GM13977 (cell line): ENCODE measurements around the gene SNAPC2.

Experiments used
- DNase-seq: peaks from one replicate; pipeline ENCODE4 v3.0.0; 2012; ENCODE audit warnings: low spot score
- CTCF ChIP-seq: IDR thresholded peaks from 2 replicates; pipeline ENCODE4 v1.5.1; 2012; ENCODE audit warnings: mild to moderate bottlenecking, control low read depth; ENCODE audit not compliant: insufficient read depth; ENCODE audit errors: extremely low read depth, missing control alignments
- in situ Hi-C: fragments of 300-500 bp; cut with MboI; formaldehyde crosslinking; loops from one replicate; pipeline ENCODE4 v1.12.0; 2022; ENCODE audit warnings: low sequenced_read_pairs, low pct_unique_long_range_greater_than_20kb, mixed read lengths, inconsistent platforms; ENCODE audit not compliant: unreplicated experiment

The SNAPC2 gene

DNA sequence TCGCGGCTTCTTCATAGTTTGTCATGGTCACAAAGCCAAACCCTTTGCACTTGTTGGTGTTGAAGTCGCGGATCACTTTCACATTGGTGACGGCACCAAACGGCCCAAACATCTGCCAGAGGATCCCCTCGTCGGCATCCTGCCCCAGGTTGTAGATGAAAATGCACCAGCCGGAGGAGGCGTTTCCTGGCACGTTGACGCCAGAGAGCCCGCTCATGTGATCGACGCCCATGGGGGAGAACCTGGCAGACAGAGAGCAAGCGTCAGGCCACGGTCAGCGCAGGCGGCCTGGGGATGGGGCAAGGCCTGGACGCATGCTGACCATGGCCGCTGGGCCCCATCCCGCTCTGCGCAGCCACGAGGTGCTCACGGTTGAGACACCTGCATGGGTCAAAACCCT, 43.4 kb downstream of the SNAPC2 start:
- DNase-seq: no peak
- in situ Hi-C loops: no loop called here
- no peak for TF ChIP-seq CTCF

DNA sequence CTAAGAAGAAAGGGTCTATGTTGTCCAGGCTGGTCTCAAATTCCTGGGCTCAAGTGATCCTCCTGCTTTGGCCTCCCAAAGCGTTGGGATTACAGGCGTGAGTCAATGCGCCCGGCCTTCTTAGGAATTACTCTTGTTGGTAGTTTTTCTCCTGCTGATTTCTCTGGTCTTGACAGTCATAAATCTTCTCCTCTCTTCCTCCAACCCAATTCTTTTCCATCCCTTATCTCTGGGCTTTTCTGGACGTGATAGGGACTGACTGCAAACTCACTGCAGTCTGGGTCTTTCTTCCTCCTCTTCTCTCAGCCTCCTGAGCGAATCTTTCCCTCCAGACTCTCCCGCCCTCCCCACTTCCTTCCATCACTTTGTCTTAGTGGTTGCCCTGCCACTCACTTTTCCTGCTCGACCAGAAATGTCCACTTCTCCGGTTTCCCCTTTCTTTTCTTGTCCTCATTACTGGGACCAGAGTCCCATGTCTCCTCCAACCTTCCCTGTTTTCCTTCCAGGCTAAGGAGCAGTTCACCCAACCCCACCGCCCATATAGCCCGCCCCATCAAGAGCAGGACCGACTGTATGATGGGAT, 45.2 kb downstream of the SNAPC2 start:
- no peak for DNase-seq
- in situ Hi-C loops: no loop called here
- no peak for TF ChIP-seq CTCF

- no peak for TF ChIP-seq CTCF
- in situ Hi-C loops: no loop called here
- DNase-seq: no peak
Observed at GRCh38 chr19:7965921-7966665, 46.0 kb downstream of the SNAPC2 start.

DNA sequence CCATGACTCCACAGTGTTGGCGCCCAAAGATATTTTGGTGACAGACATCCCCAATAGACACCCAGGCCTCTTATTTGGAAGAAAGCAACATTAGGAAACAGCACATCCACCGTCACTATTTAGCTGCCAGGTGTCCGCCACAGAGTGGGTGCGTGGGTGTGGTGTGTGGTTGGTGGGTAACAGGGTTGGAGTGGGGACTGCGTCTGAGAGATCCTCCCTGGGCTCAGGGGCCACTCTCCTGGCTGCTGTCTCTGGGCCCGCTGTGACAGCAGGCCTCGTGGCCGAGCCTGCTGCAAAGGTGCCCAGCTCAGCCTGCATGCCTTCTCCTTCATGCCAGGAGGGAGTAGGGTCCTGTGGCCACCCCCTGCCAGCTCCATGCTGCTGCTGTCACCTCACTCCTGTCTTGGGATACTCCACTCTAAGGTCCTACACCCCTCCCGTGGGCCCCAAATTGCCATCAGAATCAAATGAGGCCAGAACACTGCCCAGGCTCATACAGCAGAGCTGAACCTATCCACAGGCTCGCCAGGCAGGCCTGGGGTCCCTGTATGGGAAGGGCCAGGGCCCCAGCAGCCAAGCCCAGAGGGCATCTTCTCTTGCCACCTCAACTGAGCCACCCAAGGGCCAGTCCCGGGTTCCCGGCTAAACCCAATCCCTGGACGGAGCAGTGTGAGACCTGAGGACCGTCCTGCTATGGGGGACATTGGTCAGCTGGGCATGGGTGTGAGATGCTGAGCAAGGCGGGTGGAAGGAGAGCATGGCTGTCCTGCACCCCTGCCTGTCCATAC, 48.1 kb downstream of the SNAPC2 start:
- in situ Hi-C loops: no loop called here
- no peak for TF ChIP-seq CTCF
- DNase-seq: no peak

- TF ChIP-seq CTCF: no peak
- no peak for DNase-seq
- in situ Hi-C loops: no loop called here
Observed at GRCh38 chr19:7968796-7969554, 48.8 kb downstream of the SNAPC2 start.

DNA sequence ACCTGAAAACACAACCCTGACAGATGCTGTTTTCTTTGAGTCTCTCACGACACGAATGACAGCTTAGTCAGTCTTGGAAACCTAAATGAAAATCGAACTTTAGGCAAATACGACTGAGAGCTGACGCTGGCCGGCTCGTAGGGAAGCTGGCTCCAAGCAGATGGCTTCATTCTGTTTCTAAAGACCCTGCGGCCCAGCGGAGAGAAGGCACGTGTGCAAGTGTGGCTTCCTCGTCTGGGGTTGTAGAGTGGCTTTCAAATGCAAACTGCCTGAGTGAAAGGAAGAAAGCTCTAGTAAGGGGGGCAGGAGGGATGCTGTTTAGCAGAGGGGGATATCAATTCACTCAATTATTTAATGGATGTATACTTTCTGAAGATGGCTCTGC, 49.4 kb downstream of the SNAPC2 start:
- in situ Hi-C loops: no loop called here
- TF ChIP-seq CTCF: no peak

More for the DNA sequence above, 49.4 kb downstream of the SNAPC2 start:
- no peak for DNase-seq
